ENCODE data around the gene APBB2.

DNA sequence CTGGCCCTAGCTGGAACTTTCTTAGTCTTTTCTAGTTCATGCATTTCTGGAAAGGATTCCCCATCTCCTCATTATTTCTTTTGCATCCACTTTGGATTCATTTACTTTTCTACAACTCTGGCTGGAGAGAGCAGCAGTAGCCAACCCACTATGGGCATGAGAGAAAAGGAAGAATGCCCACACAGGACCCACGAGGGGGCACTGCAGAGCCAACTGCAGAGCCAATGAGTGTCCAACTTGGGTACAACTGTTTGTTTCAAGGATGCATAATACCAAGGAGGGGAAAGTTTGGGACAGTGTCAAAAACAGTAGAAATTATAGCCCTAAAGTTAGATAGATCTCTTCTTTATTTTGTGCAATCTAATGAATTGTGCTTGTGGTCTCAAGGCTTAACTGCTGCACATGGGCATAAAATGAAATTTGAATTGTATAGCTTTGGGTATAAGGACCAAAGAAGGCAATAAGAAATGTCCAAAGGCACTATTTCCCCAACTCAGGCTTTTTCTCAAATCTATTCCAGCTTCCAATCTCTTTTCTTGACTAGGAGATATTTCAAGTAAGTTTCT is 233.9 kb downstream of the APBB2 start:
- TF ChIP-seq CTCF (IDR thresholded peaks at IDR 0.05; ENCODE audit: low read depth, low read length, missing input control) = peak; percentile 55
- TF ChIP-seq GABPA (IDR thresholded peaks at IDR 0.05 in 1 of 2, conservative IDR thresholded peaks at IDR 0.05 in 1 of 2) = no peak
- no peak for TF ChIP-seq HNF4A (conservative IDR thresholded peaks at IDR 0.05)

Measured in liver (tissue), 3 donors.